ENCODE results near the gene WAPL. TPM values are rescaled to one million over a fixed set of nuclear protein-coding genes. Genes with fewer than 3 reads are reported as not detected.

The WAPL gene
- total and polyA plus RNA-seq, 9 of the 15 experiments (the other 6 are each of a cell fraction or from before 2014, with no cell fraction given), result 14.3 to 36.4 (median 25.3) TPM

- TF ChIP-seq MGA (IDR thresholded peaks at IDR 0.05) (no peak), BHLHE40 (IDR thresholded peaks at IDR 0.05; ENCODE audit: low read length) (no peak), ILF3 (IDR thresholded peaks at IDR 0.05; ENCODE audit: borderline replicate concordance) (no peak)
These were observed 31.5 kb downstream of the WAPL start (continued) for GRCh38 chr10:86489960-86490612.

Data from K562 (cell line).